VCaP (cell line): ENCODE data around the gene MAP3K5.

ENCODE experiments used
- H3K27ac ChIP-seq: fragments of 450-650 bp; 2 replicates; pipeline ENCODE4 v1.5.1; 2017
- TF ChIP-seq, protein P1 (sequence below): fragments of 450-650 bp; conservative IDR thresholded peaks from 2 replicates; pipeline ENCODE4 v1.5.1; 2017; ENCODE audit warnings: mild to moderate bottlenecking, moderate library complexity

Gene MAP3K5

DNA sequence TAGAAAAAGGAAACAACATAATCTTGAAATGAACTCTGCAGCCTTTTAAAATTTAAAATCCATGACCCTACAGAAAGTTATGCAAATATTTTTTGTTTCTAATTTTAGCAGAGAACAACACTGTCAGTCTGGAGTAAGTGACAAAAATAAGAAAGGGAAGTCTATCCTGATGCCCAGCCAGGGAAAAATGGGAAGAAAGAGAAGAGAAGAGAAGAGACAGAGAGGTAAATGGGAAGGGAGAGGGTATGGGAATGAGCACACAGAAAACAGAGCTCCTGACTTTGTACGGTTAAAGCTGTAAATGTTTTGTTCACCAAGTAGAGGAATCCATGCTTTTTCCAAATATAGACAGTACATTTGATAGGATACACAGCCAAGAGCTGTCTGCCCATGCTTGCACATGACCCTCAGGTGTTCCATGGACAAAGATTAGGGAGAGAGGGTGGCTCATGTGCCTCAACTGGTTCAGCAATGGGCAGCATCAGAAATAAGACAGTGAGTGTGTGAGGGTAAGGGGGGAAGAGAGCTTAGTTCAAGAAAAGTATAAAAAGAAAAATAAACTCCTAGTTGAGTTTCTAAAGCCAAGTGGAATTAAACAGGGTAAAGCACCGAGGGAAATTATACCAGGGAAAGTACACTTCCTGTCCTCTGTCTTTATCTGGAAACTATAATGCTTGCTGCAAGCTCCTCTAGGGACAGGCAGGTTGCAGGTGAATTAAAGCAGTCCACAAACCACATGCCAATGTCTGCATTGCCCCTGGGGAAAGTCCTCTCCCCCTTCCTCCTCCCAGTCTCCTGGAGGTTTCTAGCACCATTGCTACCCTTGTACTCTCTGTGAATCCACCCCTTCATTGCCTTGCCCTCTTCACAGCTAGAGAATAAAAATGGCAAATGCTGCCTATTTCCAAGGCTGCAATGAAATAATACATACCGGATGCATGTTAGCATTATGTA, 30.0 kb downstream of the MAP3K5 start:
- TF ChIP-seq, protein P1, sequence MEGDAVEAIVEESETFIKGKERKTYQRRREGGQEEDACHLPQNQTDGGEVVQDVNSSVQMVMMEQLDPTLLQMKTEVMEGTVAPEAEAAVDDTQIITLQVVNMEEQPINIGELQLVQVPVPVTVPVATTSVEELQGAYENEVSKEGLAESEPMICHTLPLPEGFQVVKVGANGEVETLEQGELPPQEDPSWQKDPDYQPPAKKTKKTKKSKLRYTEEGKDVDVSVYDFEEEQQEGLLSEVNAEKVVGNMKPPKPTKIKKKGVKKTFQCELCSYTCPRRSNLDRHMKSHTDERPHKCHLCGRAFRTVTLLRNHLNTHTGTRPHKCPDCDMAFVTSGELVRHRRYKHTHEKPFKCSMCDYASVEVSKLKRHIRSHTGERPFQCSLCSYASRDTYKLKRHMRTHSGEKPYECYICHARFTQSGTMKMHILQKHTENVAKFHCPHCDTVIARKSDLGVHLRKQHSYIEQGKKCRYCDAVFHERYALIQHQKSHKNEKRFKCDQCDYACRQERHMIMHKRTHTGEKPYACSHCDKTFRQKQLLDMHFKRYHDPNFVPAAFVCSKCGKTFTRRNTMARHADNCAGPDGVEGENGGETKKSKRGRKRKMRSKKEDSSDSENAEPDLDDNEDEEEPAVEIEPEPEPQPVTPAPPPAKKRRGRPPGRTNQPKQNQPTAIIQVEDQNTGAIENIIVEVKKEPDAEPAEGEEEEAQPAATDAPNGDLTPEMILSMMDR: no peak
- H3K27ac ChIP-seq: peak overlapping the region; percentile 96

DNA sequence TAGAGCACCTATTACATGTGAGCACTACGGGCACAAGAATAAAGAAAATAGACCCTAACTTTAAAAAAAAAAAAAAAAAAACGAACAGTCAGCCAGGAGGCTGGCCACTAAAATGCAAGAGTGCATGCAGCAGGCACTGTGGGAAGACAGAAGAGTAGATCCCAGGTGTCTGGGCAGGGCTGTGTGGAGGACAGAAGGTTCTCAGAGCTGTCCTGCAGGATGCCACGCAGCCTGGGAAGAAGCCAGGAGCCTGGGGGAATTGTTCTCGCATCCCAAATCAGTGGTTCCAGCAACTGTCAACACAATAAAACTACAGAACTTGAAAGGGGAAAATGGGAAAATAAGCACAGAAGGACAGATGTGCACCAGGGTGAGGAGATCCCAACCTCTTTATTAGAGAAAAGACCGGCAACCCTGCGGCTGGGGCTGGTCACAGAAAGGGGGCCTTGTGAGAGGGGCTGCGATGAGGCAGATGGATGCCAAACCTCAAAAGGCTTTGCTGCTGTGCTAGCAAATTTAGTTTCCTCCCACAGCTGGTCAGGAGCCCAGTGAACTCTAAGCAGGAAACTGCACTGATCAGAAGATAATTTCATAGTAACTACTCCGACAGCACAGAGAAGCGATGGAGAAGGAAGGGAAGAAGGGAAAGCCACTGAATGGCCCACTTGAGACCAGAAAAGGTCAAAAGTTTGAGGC, 30.9 kb downstream of the MAP3K5 start:
- peak overlapping the region; percentile 96 for H3K27ac ChIP-seq
- TF ChIP-seq, protein P1: no peak

DNA sequence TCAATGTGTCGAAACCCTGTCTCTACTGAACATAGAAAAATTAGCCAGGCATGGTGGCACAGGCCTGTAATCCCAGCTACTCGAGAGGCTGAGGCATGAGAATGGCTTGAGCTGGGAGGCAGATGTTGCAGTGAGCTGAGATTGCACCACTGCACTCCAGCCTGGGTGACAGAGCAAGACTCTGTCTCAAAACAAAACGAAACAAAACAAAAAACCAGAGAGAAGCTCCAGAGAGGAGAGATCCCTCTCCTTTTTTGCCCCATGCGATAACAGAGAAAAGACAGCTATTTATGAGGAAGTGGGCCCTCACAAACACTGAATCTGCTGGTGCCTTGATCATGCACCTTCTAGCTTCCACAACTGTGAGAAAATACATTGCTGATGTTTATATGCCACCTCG, 31.5 kb downstream of the MAP3K5 start:
- H3K27ac ChIP-seq: peak overlapping the region; percentile 96

DNA sequence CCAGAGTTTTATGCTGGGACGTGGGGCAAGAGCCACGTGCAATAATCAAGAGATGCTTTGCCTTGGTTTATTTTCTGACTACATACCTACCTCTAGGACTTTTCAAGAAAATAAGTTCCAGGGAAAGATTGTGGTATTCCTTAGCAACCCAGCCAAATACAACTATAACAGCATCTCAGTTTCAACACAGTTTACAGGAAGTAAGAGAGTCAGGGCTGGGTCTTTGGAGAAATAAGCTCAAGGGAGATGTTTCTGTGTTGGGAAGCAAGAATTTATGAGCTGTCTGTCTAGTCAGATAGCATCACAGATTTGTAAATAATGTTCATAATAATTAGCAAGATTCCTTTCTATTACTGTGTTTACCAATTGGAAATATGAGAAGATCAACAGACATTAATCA, 35.1 kb downstream of the MAP3K5 start:
- peak overlapping the region; percentile 96 for H3K27ac ChIP-seq
- TF ChIP-seq, protein P1: no peak

DNA sequence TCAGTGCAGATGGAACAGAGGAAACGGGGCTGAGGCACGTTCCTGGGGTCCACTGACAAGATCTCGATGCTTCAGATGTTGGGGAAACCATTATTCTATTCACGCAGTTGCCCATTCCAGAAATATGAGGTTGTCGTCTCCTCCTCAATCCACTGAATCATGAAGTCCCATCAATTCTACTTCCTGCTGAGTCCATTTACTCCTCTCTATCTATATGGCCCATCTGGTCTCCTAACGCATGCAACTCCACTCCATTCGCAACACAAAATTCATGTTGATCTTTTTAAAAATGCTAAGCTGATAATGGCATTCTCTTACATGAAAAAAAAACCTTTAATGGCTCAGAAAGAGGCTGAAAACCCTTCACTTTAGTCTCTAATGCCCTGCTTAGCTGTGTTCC, 37.5 kb downstream of the MAP3K5 start:
- TF ChIP-seq, protein P1: no peak
- no peak overlapping the region for H3K27ac ChIP-seq

DNA sequence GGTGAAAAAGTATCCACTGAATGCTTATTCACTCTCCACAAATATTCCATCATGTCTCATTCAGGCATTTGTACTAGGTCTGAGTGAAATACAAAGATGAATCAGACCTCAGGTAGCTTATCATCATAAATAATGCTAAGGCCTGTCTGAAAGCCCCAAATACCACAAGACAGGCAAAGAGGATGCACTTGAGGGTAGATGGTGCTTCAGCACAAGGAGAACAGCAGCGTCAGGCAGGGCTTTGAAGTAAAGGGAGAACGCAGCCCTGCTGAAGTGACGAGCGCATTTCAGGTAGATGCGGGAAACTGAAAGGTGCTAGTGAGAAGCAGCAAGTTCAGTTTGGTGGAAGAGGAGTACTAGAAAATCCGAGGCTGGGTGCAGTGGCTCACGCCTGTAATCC, 38.7 kb downstream of the MAP3K5 start:
- H3K27ac ChIP-seq: no peak overlapping the region
- TF ChIP-seq, protein P1: no peak

DNA sequence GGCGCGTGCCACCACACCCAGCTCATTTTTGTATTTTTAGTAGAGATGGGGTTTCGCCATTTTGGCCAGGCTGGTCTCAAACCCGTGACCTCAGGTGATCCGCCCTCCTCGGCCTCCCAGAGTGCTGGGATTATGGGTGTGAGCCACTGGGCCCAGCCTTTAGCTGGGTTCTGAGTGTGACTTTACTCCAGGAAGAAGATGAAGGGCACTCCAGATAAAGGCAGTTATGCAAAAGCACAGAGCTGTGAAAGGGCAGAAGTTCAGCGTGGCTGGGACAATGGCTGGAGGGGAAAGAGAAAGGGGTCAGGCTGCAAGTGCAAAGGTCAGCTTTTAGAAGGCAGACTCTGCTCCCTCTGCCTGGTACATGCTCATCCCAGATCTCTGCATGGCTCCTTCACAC, 39.7 kb downstream of the MAP3K5 start:
- H3K27ac ChIP-seq: no peak overlapping the region
- TF ChIP-seq, protein P1: no peak
